ENCODE data around the gene LLGL1. TPM values are rescaled to one million over a fixed set of nuclear protein-coding genes. Genes with fewer than 3 reads are reported as not detected.

The LLGL1 gene
- 49.6 TPM for polyA plus RNA-seq (2012; ENCODE audit: insufficient read length, low read depth)

- no peak for TF ChIP-seq FOXP2 (optimal IDR thresholded peaks at IDR 0.05; ENCODE audit: borderline replicate concordance, extremely low read depth, extremely low read length, insufficient read depth)
- no peak for TF ChIP-seq SIN3A (IDR thresholded peaks at IDR 0.05; ENCODE audit: borderline replicate concordance, insufficient read depth, low read length)
- TF ChIP-seq TAF1 (IDR thresholded peaks at IDR 0.05; ENCODE audit: borderline replicate concordance, insufficient read depth, low read length), result 0 out of 2 replicates have a peak, but pooled peaks have one; percentile 48
Observed at GRCh38 chr17:18225121-18225641, at the start of gene LLGL1. TSS of gene LLGL1 (plus strand) at chr17:18225635. CDS start at chr17:18225683, 48 bp downstream.

GRCh38 chr17:18176176-18176575 is 49.3 kb upstream of the LLGL1 start:
- no peak for TF ChIP-seq TAF1 (IDR thresholded peaks at IDR 0.05; ENCODE audit: borderline replicate concordance, insufficient read depth, low read length)
- TF ChIP-seq FOXP2 (optimal IDR thresholded peaks at IDR 0.05; ENCODE audit: borderline replicate concordance, extremely low read depth, extremely low read length, insufficient read depth), result no peak
- TF ChIP-seq REST (IDR thresholded peaks at IDR 0.05; ENCODE audit: insufficient read depth in 1 of 2, low read depth in 2 of 2, low read length in 2 of 2), result no peak
- no peak for TF ChIP-seq POLR2AphosphoS5 (IDR thresholded peaks at IDR 0.05; ENCODE audit: low read depth, low read length)
- TF ChIP-seq SIN3A (IDR thresholded peaks at IDR 0.05; ENCODE audit: borderline replicate concordance, insufficient read depth, low read length), result no peak

GRCh38 chr17:18177133-18177532 is 48.3 kb upstream of the LLGL1 start:
- no peak for TF ChIP-seq TAF1 (IDR thresholded peaks at IDR 0.05; ENCODE audit: borderline replicate concordance, insufficient read depth, low read length)
- no peak for TF ChIP-seq SIN3A (IDR thresholded peaks at IDR 0.05; ENCODE audit: borderline replicate concordance, insufficient read depth, low read length)
- no peak for TF ChIP-seq REST (IDR thresholded peaks at IDR 0.05; ENCODE audit: insufficient read depth in 1 of 2, low read depth in 2 of 2, low read length in 2 of 2)
- TF ChIP-seq FOXP2 (optimal IDR thresholded peaks at IDR 0.05; ENCODE audit: borderline replicate concordance, extremely low read depth, extremely low read length, insufficient read depth), result no peak
- no peak for TF ChIP-seq POLR2AphosphoS5 (IDR thresholded peaks at IDR 0.05; ENCODE audit: low read depth, low read length)

GRCh38 chr17:18177722-18178121 is 47.7 kb upstream of the LLGL1 start:
- TF ChIP-seq TAF1 (IDR thresholded peaks at IDR 0.05; ENCODE audit: borderline replicate concordance, insufficient read depth, low read length) (no peak), SIN3A (IDR thresholded peaks at IDR 0.05; ENCODE audit: borderline replicate concordance, insufficient read depth, low read length) (no peak), REST (IDR thresholded peaks at IDR 0.05; ENCODE audit: insufficient read depth in 1 of 2, low read depth in 2 of 2, low read length in 2 of 2) (no peak)

GRCh38 chr17:18179196-18179595 is 46.2 kb upstream of the LLGL1 start:
- TF ChIP-seq REST (IDR thresholded peaks at IDR 0.05; ENCODE audit: insufficient read depth in 1 of 2, low read depth in 2 of 2, low read length in 2 of 2) (no peak), SIN3A (IDR thresholded peaks at IDR 0.05; ENCODE audit: borderline replicate concordance, insufficient read depth, low read length) (no peak), FOXP2 (optimal IDR thresholded peaks at IDR 0.05; ENCODE audit: borderline replicate concordance, extremely low read depth, extremely low read length, insufficient read depth) (no peak), POLR2AphosphoS5 (IDR thresholded peaks at IDR 0.05; ENCODE audit: low read depth, low read length) (no peak), TAF1 (IDR thresholded peaks at IDR 0.05; ENCODE audit: borderline replicate concordance, insufficient read depth, low read length) (no peak)

All from PFSK-1 (cell line).